ENCODE measurements around the gene CACNA1E. TPM values are rescaled to one million over a fixed set of nuclear protein-coding genes. Genes with fewer than 3 reads are reported as not detected.

Gene CACNA1E
- total and polyA plus RNA-seq, 2 of the 4 experiments (the other 2 are of a cell fraction) = not detected

DNA sequence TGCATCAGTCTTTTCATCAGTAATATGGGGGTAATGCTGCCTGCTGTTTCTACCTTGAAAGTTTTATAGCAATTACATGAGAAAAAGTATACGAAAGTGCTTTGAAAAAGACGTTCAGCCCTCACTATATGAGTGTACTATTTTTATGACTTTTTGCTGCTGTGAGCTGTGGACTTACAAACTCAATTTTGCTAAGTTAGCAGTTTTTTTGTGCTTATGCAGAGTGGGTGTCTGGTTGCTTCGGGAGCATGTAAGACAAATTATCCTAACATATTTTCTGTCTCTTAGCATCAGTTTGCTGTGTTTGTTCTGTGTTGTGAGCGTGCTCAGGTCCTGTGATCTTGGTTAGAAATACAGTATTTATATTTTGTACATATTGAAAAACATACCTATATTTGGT, 109.7 kb downstream of the CACNA1E start:
- intact Hi-C loops (cut with micrococcal nuclease) = no loop called here
- Histone ChIP-seq H3K27ac (ENCODE audit: insufficient read depth, low read length) (no peak overlapping the region), H3K9me1 (ENCODE audit: insufficient read depth, low read length) (no peaks in the 10 kb centered on the region), H3K18ac (ENCODE audit: low read depth, low read length) (no peak overlapping the region), H2AK9ac (replicated peaks; ENCODE audit: low read depth, low read length, poor library complexity) (no peak overlapping the region), H2AFZ (replicated peaks; ENCODE audit: low read length, poor library complexity) (no peak overlapping the region), H3K79me1 (ENCODE audit: low read depth in 1 of 2, low read length in 2 of 2) (no peaks in the 10 kb centered on the region), H3K36me3 (ENCODE audit: control insufficient read depth, insufficient read depth, low read length) (no peaks in the 10 kb centered on the region), H3K27me3 (ENCODE audit: control insufficient read depth, insufficient read depth, low read length) (no peaks in the 10 kb centered on the region), H4K91ac (ENCODE audit: insufficient read depth, low read depth, low read length) (no peak overlapping the region), H4K20me1 (ENCODE audit: insufficient read depth, low read length) (no peaks in the 10 kb centered on the region), H2BK20ac (ENCODE audit: low read depth, low read length) (no peak overlapping the region), H3K23ac (ENCODE audit: low read depth, low read length) (no peak overlapping the region), H3K56ac (ENCODE audit: extremely low read depth, insufficient read depth, low read length) (no peak overlapping the region), H3K9me3 (ENCODE audit: control insufficient read depth, insufficient read depth, low read length) (no peaks in the 10 kb centered on the region), H2BK120ac (ENCODE audit: low read depth, low read length) (no peak overlapping the region), H3K9ac (ENCODE audit: low read depth, low read length) (no peak overlapping the region), H3K14ac (replicated peaks; ENCODE audit: low read depth, low read length) (no peak overlapping the region), H2BK15ac (ENCODE audit: low read depth, low read length) (no peak overlapping the region), H4K5ac (ENCODE audit: low read depth, low read length) (no peak overlapping the region), H3K4ac (ENCODE audit: low read depth, low read length) (no peak overlapping the region), H2AK5ac (ENCODE audit: low read depth, low read length) (no peak overlapping the region), H3K4me3 (ENCODE audit: insufficient read depth, low read depth, low read length) (no peak overlapping the region), H3K4me1 (ENCODE audit: control insufficient read depth, insufficient read depth, low read length) (no peaks in the 10 kb centered on the region), H2BK5ac (ENCODE audit: low read depth, low read length, poor library complexity, severe bottlenecking) (no peak overlapping the region), H3K4me2 (ENCODE audit: low read depth, low read length) (no peak overlapping the region), H4K8ac (ENCODE audit: low read depth in 2 of 2, low read length in 2 of 2) (no peak overlapping the region)
- DNase-seq (no peak), ATAC-seq (ENCODE audit: low read depth) (no peak)
- in situ Hi-C loops (cut with MboI; ENCODE audit: low sequenced_read_pairs) = no loop called here
- TF ChIP-seq MAFK (IDR thresholded peaks at IDR 0.05; ENCODE audit: low read depth, low read length) (peak; percentile 91), RCOR1 (IDR thresholded peaks at IDR 0.05; ENCODE audit: insufficient replicate concordance, low read length) (no peak), CEBPB (IDR thresholded peaks at IDR 0.05; ENCODE audit: low read depth, low read length) (no peak), RAD21 (IDR thresholded peaks at IDR 0.05; ENCODE audit: low read length) (no peak)
- TF ChIP-seq, protein P1, sequence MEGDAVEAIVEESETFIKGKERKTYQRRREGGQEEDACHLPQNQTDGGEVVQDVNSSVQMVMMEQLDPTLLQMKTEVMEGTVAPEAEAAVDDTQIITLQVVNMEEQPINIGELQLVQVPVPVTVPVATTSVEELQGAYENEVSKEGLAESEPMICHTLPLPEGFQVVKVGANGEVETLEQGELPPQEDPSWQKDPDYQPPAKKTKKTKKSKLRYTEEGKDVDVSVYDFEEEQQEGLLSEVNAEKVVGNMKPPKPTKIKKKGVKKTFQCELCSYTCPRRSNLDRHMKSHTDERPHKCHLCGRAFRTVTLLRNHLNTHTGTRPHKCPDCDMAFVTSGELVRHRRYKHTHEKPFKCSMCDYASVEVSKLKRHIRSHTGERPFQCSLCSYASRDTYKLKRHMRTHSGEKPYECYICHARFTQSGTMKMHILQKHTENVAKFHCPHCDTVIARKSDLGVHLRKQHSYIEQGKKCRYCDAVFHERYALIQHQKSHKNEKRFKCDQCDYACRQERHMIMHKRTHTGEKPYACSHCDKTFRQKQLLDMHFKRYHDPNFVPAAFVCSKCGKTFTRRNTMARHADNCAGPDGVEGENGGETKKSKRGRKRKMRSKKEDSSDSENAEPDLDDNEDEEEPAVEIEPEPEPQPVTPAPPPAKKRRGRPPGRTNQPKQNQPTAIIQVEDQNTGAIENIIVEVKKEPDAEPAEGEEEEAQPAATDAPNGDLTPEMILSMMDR (conservative IDR thresholded peaks at IDR 0.05; ENCODE audit: low read depth, low read length) = no peak
- no TSS peak for BruUV-seq (replicated peaks)
- POLR2A ChIA-PET (ENCODE audit: unreplicated experiment) = no interaction called here
- WGBS, 2 experiments (ENCODE audit: extremely low coverage in 2 of 2, insufficient read length in 1 of 2) = no CpG with 5 or more reads among the region's 4 CpGs
- CTCF ChIA-PET = no interaction called here
- dilution Hi-C loops (cut with HindIII; ENCODE audit: low sequenced_read_pairs, unreplicated experiment) = no loop called here

Measured in IMR-90 (cell line).